ACHN (cell line): Measurements from ENCODE around the gene C4orf36.
A peak's percentile ranks its signal among the peaks of the same experiment; 100 is the strongest.

Experiments
- DNase-seq: peaks from one replicate; pipeline ENCODE4 v3.0.0-alpha.2; 2015
- in situ Hi-C: cut with HindIII; loops from 2 replicates; pipeline ENCODE4 v1.10.0; 2017; ENCODE audit warnings: low sequenced_read_pairs, low pct_ligation_motif_present, low pct_unique_long_range_greater_than_20kb

Gene C4orf36, protein sequence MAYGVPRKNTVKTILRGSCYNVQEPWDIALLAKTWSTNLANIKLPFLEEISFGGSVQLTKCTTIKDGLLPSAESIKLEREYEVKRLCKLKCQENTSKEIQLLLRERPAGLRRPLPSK

DNA sequence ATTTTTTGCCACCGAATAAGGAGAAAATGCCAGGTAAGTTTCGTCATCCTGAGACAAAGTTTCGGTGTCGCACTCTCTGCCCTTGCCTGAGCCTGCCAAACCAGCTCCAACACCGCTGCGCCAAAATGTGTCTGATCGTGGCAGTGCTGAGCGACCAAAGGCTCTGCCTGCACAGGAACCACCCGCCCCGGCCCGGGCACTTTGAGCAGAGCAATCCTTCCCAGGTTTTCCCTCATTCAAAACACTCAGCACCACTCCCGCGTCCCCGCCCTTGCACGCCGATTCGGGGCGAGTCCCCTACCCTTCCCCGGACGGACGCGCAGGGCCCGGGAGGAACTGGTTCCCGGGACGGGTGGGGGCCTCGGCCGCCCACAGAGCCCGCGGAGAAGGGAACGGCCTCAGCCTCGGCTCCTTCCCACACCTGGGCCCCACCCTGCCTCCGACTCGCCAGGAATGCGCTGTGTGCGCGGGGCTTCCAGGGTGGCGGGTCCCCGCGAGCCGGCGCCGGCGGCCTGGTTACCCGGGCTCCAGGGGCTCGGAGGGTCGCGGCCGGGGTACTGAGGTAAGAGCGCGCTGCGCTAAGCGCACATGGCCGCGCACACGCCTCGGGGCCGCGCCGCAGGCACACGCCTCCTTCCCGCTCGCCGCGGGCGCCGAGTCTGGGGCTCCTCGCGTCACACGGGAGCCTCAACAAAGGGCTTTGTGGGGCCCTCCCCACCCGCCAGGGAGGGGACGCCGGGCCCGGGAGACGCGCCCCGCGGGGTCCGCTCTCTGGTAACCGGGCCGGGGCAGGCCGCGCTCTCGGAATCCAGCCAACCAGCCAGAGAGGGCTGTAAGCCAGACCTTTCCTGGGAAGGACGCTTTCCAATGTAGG is at the start of gene C4orf36:
Gene C4orf36 (minus strand): TSS at position 661 of the 874 bp plus-strand sequence. CDS start 902 bp downstream, outside the sequence.
- peak; percentile 64 for DNase-seq
- in situ Hi-C loops: no loop called here

DNA sequence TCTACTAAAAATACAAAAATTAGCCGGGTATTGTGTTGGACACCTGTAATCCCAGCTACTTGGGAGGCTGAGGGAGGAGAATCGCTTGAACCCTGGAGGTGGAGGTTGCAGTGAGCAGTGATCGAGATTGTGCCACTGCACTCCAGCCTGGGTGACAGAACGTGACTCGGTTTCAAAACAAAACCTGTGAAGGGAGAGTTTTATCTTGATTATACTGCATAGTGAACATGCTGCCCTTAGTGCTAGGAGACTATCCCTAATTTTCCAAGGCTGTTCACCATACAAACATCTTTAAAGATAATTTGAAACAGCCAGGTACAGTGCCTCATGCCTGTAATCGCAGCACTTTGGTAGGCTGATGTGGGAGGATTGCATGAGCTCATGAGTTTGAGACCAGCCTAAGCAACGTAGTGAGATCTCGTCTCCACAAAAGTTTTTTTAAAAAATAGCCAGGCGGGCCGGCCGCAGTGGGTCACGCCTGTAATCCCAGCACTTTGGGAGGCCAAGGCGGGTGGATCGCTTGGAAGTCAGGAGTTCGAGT is 48.8 kb upstream of the C4orf36 start:
- in situ Hi-C loops: no loop called here

DNA sequence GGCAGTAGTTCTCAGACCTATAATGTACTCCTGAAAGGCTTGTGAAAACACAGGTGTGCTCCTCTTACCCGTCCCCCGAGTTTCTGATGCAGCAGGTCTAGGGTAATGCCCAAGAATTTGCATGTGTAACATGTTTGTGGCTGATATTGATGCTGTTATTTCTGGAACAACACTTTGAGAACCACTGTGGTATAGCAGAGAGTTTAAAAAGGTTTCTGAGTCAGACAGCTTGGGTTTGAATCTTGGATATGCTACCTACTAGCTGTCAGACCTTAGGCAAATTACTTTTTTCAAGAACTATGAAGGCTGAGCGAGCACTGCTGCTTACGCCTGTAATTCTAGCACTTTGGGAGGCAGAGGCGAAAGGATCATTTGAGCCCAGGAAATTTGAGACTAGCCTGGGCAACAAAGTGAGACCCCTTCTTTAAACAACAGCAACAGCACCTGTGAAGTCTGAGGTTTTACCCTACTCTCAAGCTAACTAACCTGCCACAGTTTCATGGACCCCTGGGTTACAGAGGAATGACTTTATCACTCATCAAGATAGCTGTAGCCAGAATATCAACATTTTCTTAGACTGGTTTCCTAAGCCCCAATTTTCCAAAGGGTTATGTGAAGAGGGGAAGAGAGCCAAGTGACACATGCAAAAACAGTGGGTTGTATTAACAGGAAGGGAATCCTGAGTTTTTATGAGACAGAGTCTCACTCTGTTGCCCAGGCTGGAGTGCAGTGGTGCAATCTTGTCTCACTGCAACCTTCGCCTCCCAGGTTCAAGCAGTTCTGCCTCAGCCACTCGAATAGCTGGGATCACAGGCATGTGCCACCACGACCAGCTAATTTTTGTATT is 47.7 kb upstream of the C4orf36 start:
- DNase-seq: no peak
- in situ Hi-C loops: no loop called here

More for the DNA sequence above, 48.8 kb upstream of the C4orf36 start:
- no peak for DNase-seq

- in situ Hi-C loops: no loop called here
- DNase-seq: no peak
Measured at GRCh38 chr4:86938771-86939520, 46.7 kb upstream of the C4orf36 start.

GRCh38 chr4:86935853-86936733 is 43.9 kb upstream of the C4orf36 start:
- in situ Hi-C loops: no loop called here
- DNase-seq: peak; percentile 85

GRCh38 chr4:86935566-86935852 is 43.3 kb upstream of the C4orf36 start:
- no peak for DNase-seq
- in situ Hi-C loops: no loop called here

DNA sequence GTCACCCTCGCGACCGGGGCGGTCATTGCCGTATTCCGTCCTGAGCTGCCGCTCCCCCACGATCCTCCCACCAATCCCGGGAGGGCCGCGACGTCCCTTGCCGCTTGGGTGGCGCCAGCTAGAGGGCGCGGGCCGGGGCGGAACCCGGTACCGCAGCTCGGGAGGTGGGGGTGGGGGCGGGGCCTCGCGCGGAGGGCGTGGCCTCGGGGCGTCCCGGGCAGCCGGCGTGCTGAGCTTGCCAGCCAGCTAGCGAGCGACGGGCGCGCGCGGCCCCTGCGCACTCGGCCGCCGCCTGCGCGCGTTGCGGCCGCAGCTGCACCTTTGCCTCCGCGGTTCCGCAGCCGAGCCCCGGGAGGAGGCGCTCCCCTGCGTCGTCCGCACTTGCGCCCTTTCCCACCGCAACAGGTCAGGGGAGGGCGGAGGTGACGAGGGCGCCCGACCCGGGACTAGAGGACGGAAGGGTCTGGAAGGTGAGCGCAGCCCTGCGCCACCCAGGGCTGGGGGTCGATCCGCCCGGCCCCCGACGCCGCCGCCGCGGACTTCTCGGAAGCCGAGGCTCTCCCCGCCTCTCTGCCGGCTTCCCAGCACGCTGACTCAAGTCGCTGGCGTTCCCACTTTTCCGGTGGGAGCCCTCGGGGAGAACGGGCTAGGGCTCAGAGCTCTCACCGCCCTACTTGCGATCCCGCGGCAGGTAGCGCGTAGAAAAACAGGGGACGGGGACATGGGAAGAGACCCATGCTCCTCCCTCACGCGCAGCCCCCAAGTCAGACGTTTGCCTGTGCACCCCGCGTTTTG is 42.7 kb upstream of the C4orf36 start, which contains the start of gene AFF1:
Gene AFF1 (plus strand): TSS at position 241 of the 795 bp plus-strand sequence. CDS start 13,523 bp downstream, outside the sequence.
- peak; percentile 92 for DNase-seq
- in situ Hi-C loops: no loop called here

DNA sequence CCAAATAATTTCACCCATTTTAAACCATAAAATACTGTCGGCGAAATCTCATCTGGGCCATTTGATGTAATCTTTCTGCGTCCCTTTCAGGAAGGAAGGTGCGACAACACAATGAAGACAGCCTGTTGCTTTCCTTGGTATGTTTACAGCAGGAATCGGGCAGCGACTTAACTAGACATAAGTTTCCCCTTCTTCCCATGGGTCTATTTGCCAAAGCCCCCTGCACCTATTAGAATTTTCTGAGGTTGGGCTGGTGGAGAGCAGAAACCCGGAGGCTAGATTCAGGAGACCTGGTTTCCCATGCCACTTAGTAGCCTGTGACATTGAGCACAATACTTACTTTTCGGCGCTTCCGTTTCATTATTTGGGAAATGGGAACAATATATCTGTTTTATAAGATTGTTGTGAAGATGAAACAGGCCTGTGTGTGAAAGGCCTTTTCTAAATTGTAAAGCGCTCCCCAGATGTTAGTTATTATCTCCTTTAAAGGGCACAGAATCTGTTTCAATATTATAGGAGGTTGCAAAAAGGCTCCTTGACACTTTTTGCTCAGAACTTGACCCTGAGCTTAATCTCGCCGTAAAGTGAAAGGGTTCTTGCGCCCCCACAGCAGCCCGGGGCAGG is 42.0 kb upstream of the C4orf36 start:
- in situ Hi-C loops: no loop called here
- DNase-seq: peak; percentile 41

DNA sequence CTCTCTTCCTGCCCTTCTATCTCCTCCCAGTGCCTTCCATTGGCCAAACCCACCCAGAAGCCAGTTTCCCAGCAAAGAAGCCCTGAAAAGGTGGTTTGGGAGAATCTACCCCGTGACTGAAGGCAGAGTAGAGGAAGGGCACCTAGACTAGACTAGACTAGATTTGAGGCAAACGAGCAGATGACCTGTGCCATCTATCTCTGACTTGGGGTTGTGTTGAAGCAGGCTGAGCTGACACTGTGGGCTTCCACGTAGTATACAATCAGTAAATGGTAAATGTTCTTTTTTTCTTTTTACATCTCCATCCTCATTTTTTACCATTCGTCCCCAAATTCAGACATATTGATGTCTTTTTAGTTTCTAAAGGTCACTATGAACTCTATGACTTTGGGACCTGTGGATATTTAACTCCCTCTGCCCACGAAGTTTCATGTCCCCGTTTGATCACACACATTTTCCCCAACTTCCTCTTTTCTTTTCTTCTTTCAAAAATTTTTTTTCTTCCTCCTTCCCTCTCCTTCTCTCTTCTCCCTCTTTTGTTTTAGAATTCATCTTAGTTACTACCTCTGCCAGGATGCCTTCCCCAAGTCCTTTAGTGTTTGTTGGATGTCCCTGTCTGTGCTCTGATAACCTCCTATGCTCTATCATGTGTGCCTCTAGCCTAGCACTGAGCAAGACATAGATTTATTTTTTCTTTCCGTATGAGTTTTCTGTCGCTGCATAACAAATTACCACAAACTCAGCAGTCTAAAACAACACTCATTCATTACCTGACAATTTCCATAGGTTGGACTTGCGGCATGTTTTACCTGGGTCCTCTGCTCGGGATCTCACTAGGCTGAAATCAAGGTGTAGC is 36.4 kb upstream of the C4orf36 start:
- no peak for DNase-seq
- in situ Hi-C loops: no loop called here

DNA sequence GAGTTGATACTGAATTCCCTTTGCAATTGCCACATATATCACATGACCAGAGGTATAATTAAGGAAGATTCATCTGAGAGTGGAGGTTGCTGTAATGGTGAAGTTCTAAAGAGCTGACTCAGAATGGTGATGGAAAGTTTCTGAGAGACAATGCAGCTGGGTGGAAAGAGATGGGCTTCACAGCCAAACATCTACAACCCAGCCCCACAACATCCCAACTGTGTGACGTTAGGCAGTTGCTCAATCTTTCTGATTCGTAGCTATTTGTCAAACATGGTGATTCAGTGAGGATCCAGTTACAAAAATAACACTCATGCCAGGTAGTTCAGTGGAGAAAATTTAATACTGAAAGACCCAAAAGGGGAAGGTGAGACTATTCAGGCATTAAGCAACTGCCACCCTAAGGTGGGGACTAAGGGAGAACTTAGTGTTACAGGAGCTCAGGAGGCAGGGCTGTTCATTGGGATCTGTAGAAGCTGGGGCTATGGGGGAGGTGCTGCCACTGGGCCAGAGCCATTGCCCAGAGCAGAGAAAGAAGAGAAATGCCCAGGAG is 35.7 kb upstream of the C4orf36 start:
- peak; percentile 9 for DNase-seq
- in situ Hi-C loops: no loop called here

GRCh38 chr4:86926435-86927086 is 34.3 kb upstream of the C4orf36 start:
- DNase-seq: peak; percentile 24
- in situ Hi-C loops: no loop called here

GRCh38 chr4:86924811-86925210 is 32.6 kb upstream of the C4orf36 start:
- peak; percentile 88 for DNase-seq

GRCh38 chr4:86921608-86922252 is 29.5 kb upstream of the C4orf36 start:
- in situ Hi-C loops: loop anchor here (25.0 kb wide), 1 partner anchor 191 kb away; no protein-coding TSS in a partner anchor
- no peak for DNase-seq

More at GRCh38 chr4:86924811-86925210, 32.6 kb upstream of the C4orf36 start:
- in situ Hi-C loops: loop anchor here (25.0 kb wide), 1 partner anchor 187 kb away; no protein-coding TSS in a partner anchor
